ENCODE results near the gene TRAPPC5.

The TRAPPC5 gene

GRCh38 chr19:7732045-7732444, 51.4 kb downstream of the TRAPPC5 start, which contains the start of gene CLEC4G:
Gene CLEC4G (minus strand): TSS chr19:7732110. CDS start chr19:7732102, 8 bp downstream.
- DNase-seq (ENCODE audit: low read depth) = no peak

GRCh38 chr19:7733376-7733775, 52.7 kb downstream of the TRAPPC5 start:
- DNase-seq (ENCODE audit: low read depth) = no peak

- no peak for DNase-seq (ENCODE audit: low read depth)
Observed at GRCh38 chr19:7734220-7735203, 53.9 kb downstream of the TRAPPC5 start.

- DNase-seq (ENCODE audit: low read depth) = no peak
Observed at GRCh38 chr19:7736148-7736547, 55.5 kb downstream of the TRAPPC5 start.

GRCh38 chr19:7737215-7737614, 56.6 kb downstream of the TRAPPC5 start:
- DNase-seq (ENCODE audit: low read depth) = no peak

Measured in stimulated activated CD8-positive, alpha-beta memory T cell treated with anti-CD3 and anti-CD28 coated beads, Interleukin-15, amount 100 ng/mL, for 1 hour (primary cell).